Suprapubic skin (tissue), 3 donors: ENCODE results near the gene ZMIZ2.

Source experiments
- POLR2A ChIP-seq, 2 donors: fragments of 450-650 bp; IDR thresholded peaks; one replicate each; pipeline ENCODE4 v1.6.1; 2017; ENCODE audit warnings: antibody characterized with exemption in 2 of 2, mild to moderate bottlenecking in 2 of 2, moderate library complexity in 2 of 2
- TF ChIP-seq, protein P1 (sequence below), 2 donors: fragments of 200-600 bp in 1 of 2; fragments of 450-650 bp in 1 of 2; sonication (generic) in 1 of 2; IDR thresholded peaks; one replicate each; pipeline ENCODE4 v1.5.1; 2016 to 2019; ENCODE audit warnings: antibody characterized with exemption in 2 of 2, mild to moderate bottlenecking in 1 of 2, moderate library complexity in 1 of 2

GRCh38 chr7:44783407-44783806, 34.8 kb downstream of the ZMIZ2 start:
- TF ChIP-seq, protein P1, sequence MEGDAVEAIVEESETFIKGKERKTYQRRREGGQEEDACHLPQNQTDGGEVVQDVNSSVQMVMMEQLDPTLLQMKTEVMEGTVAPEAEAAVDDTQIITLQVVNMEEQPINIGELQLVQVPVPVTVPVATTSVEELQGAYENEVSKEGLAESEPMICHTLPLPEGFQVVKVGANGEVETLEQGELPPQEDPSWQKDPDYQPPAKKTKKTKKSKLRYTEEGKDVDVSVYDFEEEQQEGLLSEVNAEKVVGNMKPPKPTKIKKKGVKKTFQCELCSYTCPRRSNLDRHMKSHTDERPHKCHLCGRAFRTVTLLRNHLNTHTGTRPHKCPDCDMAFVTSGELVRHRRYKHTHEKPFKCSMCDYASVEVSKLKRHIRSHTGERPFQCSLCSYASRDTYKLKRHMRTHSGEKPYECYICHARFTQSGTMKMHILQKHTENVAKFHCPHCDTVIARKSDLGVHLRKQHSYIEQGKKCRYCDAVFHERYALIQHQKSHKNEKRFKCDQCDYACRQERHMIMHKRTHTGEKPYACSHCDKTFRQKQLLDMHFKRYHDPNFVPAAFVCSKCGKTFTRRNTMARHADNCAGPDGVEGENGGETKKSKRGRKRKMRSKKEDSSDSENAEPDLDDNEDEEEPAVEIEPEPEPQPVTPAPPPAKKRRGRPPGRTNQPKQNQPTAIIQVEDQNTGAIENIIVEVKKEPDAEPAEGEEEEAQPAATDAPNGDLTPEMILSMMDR (IDR thresholded peaks at IDR 0.05), result no peak
- TF ChIP-seq POLR2A (IDR thresholded peaks at IDR 0.05), result no peak
